Measurements from ENCODE around the gene HIC1.
A peak's percentile ranks its signal among the peaks of the same experiment; 100 is the strongest.

Gene HIC1

DNA sequence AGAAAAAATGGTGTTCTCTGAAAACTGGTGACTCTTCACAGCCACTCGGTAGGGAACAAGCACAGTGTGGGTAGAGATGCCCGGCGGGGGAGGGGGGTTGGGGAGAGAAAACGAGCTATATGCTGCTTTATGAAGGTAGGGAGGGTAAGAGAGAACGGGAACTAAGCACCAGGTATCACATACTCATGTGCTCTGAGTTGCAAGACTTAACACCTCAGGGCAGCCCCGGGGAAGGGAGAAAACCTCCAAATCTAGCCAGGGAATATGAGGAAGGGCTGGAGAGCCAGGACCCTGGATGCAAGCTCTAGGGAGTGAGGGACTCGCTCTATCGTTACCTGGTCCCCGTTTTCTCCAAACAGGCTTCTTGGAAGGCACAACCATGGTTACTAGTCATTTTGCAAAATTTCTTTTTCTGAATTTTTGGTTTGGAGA, 35.3 kb downstream of the HIC1 start:
- no peak for ATAC-seq
- TF ChIP-seq ZNF565 (CRISPR knock-in tag; conservative IDR thresholded peaks at IDR 0.05; ENCODE audit: low read depth) = no peak
- TF ChIP-seq PPARA (CRISPR knock-in tag; IDR thresholded peaks at IDR 0.05; ENCODE audit: borderline replicate concordance) = no peak
- no peak for TF ChIP-seq TCF4 (CRISPR knock-in tag; IDR thresholded peaks at IDR 0.05; ENCODE audit: borderline replicate concordance)
- TF ChIP-seq BACH2 (CRISPR knock-in tag; IDR thresholded peaks at IDR 0.05; ENCODE audit: borderline replicate concordance) = no peak
- no peak for TF ChIP-seq RARB (CRISPR knock-in tag; IDR thresholded peaks at IDR 0.05)
- no peak for TF ChIP-seq ESRRG (CRISPR knock-in tag; IDR thresholded peaks at IDR 0.05)

DNA sequence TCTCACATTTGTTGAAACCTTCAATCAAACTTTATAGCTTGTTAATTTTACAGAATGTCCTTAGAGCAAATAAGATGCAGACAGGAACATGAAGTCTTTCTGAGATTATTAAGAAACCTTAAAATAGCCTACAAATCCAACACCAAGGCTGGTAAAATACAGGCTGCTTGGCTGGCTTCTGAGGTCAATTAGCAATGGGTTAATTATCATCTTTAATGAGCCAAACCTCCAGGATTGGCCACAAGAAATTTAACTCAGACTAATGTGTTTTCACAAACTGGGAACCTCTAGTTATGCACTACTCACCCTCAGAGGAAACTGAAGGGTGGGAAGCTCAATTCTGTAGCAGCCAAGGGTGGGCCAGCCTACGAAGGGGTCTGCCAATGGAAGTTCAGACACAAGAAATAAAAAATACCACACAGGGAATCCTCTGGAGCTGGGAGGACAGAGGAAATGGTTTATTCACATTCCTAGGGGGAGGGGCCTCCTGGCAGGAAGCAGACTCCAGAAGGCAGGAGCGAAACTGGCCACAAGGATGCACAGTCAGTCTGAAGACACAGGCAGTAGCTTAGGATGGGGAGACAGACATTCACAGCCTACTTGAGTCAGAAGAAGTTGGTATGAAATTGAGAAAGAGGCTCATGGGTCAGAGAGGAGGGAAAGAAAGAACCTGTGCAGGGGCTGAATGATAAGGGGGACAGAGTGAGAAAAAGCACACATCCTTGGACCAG, 36.1 kb downstream of the HIC1 start:
- TF ChIP-seq ZNF70 (CRISPR knock-in tag; IDR thresholded peaks at IDR 0.05) = peak; percentile 34; the same call in 1 of the 2 replicates
- peak; percentile 57; the same call in 1 of the 2 replicates for TF ChIP-seq SNAI2 (CRISPR knock-in tag; IDR thresholded peaks at IDR 0.05)
- TF ChIP-seq CSDC2 (CRISPR knock-in tag; IDR thresholded peaks at IDR 0.05) = no peak
- ATAC-seq = peak; percentile 93

DNA sequence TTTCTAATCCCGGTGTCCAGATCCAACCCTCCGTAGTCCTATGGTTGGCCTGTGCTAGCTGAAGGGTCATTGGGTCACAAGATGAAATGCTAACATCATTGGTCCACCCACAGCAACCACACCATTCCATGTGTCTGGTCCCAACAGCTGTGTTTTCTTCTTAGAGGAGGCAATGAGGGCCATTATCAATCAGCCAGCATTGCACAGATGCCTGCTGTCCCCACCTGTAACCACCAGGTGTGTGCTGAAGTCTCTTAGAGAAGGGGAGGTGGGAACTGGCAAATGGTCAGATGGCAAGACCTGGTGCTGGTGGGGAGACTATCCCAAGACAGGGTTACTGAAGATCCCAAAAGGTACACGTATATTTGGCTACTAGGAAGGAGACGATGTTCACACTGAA, 37.4 kb downstream of the HIC1 start:
- ATAC-seq = no peak
- TF ChIP-seq TCF4 (CRISPR knock-in tag; IDR thresholded peaks at IDR 0.05; ENCODE audit: borderline replicate concordance) = no peak
- TF ChIP-seq ZFP3 (CRISPR knock-in tag; IDR thresholded peaks at IDR 0.05) = no peak
- TF ChIP-seq, protein P1, sequence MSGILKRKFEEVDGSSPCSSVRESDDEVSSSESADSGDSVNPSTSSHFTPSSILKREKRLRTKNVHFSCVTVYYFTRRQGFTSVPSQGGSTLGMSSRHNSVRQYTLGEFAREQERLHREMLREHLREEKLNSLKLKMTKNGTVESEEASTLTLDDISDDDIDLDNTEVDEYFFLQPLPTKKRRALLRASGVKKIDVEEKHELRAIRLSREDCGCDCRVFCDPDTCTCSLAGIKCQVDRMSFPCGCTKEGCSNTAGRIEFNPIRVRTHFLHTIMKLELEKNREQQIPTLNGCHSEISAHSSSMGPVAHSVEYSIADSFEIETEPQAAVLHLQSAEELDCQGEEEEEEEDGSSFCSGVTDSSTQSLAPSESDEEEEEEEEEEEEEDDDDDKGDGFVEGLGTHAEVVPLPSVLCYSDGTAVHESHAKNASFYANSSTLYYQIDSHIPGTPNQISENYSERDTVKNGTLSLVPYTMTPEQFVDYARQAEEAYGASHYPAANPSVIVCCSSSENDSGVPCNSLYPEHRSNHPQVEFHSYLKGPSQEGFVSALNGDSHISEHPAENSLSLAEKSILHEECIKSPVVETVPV (CRISPR knock-in tag; IDR thresholded peaks at IDR 0.05) = no peak
- TF ChIP-seq ISL1 (CRISPR knock-in tag; IDR thresholded peaks at IDR 0.05) = no peak
- TF ChIP-seq SNAI2 (CRISPR knock-in tag; IDR thresholded peaks at IDR 0.05) = no peak
- TF ChIP-seq OSR1 (CRISPR knock-in tag; IDR thresholded peaks at IDR 0.05) = no peak
- TF ChIP-seq ZFP30 (CRISPR knock-in tag; IDR thresholded peaks at IDR 0.05) = no peak
- TF ChIP-seq, protein P2, sequence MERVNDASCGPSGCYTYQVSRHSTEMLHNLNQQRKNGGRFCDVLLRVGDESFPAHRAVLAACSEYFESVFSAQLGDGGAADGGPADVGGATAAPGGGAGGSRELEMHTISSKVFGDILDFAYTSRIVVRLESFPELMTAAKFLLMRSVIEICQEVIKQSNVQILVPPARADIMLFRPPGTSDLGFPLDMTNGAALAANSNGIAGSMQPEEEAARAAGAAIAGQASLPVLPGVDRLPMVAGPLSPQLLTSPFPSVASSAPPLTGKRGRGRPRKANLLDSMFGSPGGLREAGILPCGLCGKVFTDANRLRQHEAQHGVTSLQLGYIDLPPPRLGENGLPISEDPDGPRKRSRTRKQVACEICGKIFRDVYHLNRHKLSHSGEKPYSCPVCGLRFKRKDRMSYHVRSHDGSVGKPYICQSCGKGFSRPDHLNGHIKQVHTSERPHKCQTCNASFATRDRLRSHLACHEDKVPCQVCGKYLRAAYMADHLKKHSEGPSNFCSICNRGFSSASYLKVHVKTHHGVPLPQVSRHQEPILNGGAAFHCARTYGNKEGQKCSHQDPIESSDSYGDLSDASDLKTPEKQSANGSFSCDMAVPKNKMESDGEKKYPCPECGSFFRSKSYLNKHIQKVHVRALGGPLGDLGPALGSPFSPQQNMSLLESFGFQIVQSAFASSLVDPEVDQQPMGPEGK (CRISPR knock-in tag; IDR thresholded peaks at IDR 0.05; ENCODE audit: borderline replicate concordance) = no peak
- TF ChIP-seq, protein P3, sequence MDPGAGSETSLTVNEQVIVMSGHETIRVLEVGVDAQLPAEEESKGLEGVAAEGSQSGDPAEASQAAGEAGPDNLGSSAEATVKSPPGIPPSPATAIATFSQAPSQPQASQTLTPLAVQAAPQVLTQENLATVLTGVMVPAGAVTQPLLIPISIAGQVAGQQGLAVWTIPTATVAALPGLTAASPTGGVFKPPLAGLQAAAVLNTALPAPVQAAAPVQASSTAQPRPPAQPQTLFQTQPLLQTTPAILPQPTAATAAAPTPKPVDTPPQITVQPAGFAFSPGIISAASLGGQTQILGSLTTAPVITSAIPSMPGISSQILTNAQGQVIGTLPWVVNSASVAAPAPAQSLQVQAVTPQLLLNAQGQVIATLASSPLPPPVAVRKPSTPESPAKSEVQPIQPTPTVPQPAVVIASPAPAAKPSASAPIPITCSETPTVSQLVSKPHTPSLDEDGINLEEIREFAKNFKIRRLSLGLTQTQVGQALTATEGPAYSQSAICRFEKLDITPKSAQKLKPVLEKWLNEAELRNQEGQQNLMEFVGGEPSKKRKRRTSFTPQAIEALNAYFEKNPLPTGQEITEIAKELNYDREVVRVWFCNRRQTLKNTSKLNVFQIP (CRISPR knock-in tag; IDR thresholded peaks at IDR 0.05; ENCODE audit: borderline replicate concordance, low read depth) = no peak
- no peak for TF ChIP-seq ZNF70 (CRISPR knock-in tag; IDR thresholded peaks at IDR 0.05)
- TF ChIP-seq ZC3H10 (CRISPR knock-in tag; IDR thresholded peaks at IDR 0.05) = no peak
- TF ChIP-seq ZNF8 (CRISPR knock-in tag; IDR thresholded peaks at IDR 0.05) = no peak
- TF ChIP-seq, protein P4, sequence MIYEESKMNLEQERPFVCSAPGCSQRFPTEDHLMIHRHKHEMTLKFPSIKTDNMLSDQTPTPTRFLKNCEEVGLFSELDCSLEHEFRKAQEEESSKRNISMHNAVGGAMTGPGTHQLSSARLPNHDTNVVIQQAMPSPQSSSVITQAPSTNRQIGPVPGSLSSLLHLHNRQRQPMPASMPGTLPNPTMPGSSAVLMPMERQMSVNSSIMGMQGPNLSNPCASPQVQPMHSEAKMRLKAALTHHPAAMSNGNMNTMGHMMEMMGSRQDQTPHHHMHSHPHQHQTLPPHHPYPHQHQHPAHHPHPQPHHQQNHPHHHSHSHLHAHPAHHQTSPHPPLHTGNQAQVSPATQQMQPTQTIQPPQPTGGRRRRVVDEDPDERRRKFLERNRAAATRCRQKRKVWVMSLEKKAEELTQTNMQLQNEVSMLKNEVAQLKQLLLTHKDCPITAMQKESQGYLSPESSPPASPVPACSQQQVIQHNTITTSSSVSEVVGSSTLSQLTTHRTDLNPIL (CRISPR knock-in tag; IDR thresholded peaks at IDR 0.05; ENCODE audit: low read depth) = no peak
- TF ChIP-seq CSDC2 (CRISPR knock-in tag; IDR thresholded peaks at IDR 0.05) = no peak

DNA sequence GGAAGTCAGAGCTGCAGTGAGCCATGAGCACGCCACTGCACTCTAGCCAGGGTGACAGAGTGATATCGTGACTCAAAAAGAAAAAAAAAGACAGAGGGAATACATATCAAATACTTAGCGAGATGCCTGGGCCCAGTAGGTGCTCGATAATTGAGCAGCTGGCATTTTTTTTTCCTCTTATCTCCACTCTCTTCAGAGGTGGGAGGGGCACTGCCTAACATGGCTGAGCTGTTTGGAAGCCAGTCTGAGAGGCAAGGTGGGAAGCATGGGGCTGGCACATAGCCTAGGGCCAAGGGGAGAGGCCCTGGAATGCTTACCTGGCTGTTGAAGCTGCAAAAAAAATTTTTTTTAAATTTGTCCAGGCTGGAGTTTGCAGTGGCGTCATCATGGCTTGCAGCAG, 38.4 kb downstream of the HIC1 start:
- TF ChIP-seq SNAI2 (CRISPR knock-in tag; IDR thresholded peaks at IDR 0.05) (no peak), ZNF8 (CRISPR knock-in tag; IDR thresholded peaks at IDR 0.05) (no peak), ARNTL (CRISPR knock-in tag; IDR thresholded peaks at IDR 0.05; ENCODE audit: borderline replicate concordance, low read depth) (no peak), OSR1 (CRISPR knock-in tag; IDR thresholded peaks at IDR 0.05) (no peak), ZFP3 (CRISPR knock-in tag; IDR thresholded peaks at IDR 0.05) (no peak), ZNF70 (CRISPR knock-in tag; IDR thresholded peaks at IDR 0.05) (no peak), ESRRG (CRISPR knock-in tag; IDR thresholded peaks at IDR 0.05) (no peak), TOX (CRISPR knock-in tag; IDR thresholded peaks at IDR 0.05; ENCODE audit: borderline replicate concordance) (no peak)
- TF ChIP-seq, protein P4 (CRISPR knock-in tag; IDR thresholded peaks at IDR 0.05; ENCODE audit: low read depth) = no peak
- ATAC-seq = no peak
